ENCODE data around the gene IL19. TPM values are rescaled to one million over a fixed set of nuclear protein-coding genes. Genes with fewer than 3 reads are reported as not detected.

Gene IL19
- total and polyA plus RNA-seq, 9 of the 15 experiments (the other 6 are each of a cell fraction or from before 2014, with no cell fraction given): not detected

DNA sequence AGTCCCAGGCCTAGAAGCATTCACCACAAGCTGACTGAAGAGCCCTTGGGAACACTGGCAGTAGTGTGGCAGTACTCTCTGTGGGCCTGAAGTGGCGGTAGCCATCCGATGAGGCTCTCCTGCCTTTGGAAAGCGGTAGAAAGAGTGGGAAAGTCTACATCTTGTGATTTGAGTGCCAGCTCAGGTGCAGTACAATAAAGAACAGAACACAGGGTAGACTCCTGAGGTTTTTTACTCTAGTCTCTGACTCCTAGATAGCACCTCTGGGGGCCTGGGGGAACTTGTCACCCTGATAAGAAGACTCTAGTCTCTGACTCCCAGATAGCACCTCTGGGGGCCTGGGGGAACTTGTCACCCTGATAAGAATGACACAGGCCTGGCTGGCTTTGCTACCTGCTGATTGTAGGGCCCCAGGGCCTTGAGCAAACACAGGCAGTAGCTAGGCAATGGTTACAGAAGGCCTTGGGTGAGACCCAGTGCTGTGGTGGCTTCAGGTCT, 76.8 kb downstream of the IL19 start (continued):
- TF ChIP-seq, protein P1, sequence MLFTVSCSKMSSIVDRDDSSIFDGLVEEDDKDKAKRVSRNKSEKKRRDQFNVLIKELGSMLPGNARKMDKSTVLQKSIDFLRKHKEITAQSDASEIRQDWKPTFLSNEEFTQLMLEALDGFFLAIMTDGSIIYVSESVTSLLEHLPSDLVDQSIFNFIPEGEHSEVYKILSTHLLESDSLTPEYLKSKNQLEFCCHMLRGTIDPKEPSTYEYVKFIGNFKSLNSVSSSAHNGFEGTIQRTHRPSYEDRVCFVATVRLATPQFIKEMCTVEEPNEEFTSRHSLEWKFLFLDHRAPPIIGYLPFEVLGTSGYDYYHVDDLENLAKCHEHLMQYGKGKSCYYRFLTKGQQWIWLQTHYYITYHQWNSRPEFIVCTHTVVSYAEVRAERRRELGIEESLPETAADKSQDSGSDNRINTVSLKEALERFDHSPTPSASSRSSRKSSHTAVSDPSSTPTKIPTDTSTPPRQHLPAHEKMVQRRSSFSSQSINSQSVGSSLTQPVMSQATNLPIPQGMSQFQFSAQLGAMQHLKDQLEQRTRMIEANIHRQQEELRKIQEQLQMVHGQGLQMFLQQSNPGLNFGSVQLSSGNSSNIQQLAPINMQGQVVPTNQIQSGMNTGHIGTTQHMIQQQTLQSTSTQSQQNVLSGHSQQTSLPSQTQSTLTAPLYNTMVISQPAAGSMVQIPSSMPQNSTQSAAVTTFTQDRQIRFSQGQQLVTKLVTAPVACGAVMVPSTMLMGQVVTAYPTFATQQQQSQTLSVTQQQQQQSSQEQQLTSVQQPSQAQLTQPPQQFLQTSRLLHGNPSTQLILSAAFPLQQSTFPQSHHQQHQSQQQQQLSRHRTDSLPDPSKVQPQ (CRISPR knock-in tag; IDR thresholded peaks at IDR 0.05; ENCODE audit: borderline replicate concordance): no peak; the same call in 1 of the 2 replicates
- TF ChIP-seq ZNF274 (IDR thresholded peaks at IDR 0.05; ENCODE audit: borderline replicate concordance, low read depth, low read length): peak; percentile 70; the same call in 1 of the 2 replicates
- TF ChIP-seq POLR2A (conservative IDR thresholded peaks at IDR 0.05): no peak
- TF ChIP-seq SMARCC2 (IDR thresholded peaks at IDR 0.05; ENCODE audit: low read depth): peak; percentile 92; the same call in 1 of the 2 replicates
- TF ChIP-seq HMG20A (CRISPR knock-in tag; conservative IDR thresholded peaks at IDR 0.05): no peak
- no peak for TF ChIP-seq PTTG1 (tag; IDR thresholded peaks at IDR 0.05; ENCODE audit: low read depth)
- TF ChIP-seq, protein P2, sequence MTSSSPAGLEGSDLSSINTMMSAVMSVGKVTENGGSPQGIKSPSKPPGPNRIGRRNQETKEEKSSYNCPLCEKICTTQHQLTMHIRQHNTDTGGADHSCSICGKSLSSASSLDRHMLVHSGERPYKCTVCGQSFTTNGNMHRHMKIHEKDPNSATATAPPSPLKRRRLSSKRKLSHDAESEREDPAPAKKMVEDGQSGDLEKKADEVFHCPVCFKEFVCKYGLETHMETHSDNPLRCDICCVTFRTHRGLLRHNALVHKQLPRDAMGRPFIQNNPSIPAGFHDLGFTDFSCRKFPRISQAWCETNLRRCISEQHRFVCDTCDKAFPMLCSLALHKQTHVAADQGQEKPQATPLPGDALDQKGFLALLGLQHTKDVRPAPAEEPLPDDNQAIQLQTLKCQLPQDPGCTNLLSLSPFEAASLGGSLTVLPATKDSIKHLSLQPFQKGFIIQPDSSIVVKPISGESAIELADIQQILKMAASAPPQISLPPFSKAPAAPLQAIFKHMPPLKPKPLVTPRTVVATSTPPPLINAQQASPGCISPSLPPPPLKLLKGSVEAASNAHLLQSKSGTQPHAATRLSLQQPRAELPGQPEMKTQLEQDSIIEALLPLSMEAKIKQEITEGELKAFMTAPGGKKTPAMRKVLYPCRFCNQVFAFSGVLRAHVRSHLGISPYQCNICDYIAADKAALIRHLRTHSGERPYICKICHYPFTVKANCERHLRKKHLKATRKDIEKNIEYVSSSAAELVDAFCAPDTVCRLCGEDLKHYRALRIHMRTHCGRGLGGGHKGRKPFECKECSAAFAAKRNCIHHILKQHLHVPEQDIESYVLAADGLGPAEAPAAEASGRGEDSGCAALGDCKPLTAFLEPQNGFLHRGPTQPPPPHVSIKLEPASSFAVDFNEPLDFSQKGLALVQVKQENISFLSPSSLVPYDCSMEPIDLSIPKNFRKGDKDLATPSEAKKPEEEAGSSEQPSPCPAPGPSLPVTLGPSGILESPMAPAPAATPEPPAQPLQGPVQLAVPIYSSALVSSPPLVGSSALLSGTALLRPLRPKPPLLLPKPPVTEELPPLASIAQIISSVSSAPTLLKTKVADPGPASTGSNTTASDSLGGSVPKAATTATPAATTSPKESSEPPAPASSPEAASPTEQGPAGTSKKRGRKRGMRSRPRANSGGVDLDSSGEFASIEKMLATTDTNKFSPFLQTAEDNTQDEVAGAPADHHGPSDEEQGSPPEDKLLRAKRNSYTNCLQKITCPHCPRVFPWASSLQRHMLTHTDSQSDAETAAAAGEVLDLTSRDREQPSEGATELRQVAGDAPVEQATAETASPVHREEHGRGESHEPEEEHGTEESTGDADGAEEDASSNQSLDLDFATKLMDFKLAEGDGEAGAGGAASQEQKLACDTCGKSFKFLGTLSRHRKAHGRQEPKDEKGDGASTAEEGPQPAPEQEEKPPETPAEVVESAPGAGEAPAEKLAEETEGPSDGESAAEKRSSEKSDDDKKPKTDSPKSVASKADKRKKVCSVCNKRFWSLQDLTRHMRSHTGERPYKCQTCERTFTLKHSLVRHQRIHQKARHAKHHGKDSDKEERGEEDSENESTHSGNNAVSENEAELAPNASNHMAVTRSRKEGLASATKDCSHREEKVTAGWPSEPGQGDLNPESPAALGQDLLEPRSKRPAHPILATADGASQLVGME (CRISPR knock-in tag; IDR thresholded peaks at IDR 0.05): no peak
- TF ChIP-seq, protein P3, sequence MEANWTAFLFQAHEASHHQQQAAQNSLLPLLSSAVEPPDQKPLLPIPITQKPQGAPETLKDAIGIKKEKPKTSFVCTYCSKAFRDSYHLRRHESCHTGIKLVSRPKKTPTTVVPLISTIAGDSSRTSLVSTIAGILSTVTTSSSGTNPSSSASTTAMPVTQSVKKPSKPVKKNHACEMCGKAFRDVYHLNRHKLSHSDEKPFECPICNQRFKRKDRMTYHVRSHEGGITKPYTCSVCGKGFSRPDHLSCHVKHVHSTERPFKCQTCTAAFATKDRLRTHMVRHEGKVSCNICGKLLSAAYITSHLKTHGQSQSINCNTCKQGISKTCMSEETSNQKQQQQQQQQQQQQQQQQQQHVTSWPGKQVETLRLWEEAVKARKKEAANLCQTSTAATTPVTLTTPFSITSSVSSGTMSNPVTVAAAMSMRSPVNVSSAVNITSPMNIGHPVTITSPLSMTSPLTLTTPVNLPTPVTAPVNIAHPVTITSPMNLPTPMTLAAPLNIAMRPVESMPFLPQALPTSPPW (CRISPR knock-in tag; IDR thresholded peaks at IDR 0.05): peak; percentile 86
- no peak for TF ChIP-seq HCFC1 (IDR thresholded peaks at IDR 0.05; ENCODE audit: low read depth, low read length)
- no peak for TF ChIP-seq ZNF175 (CRISPR knock-in tag; IDR thresholded peaks at IDR 0.05; ENCODE audit: low read depth)
- no peak for TF ChIP-seq POLR2H (tag; IDR thresholded peaks at IDR 0.05; ENCODE audit: low read depth)
- TF ChIP-seq SOX6 (IDR thresholded peaks at IDR 0.05): peak; percentile 98
- TF ChIP-seq YY1 (IDR thresholded peaks at IDR 0.05; ENCODE audit: borderline replicate concordance in 1 of 3, control insufficient read depth in 1 of 3, extremely low read depth in 1 of 3, insufficient read depth in 3 of 3, insufficient read length in 1 of 3, insufficient replicate concordance in 2 of 3, low read depth in 1 of 3, low read length in 2 of 3): no peak
- peak; percentile 98 for TF ChIP-seq KLF16 (IDR thresholded peaks at IDR 0.05)

Data from K562 (cell line).